ENCODE measurements around the gene MYADML2. TPM values are rescaled to one million over a fixed set of nuclear protein-coding genes. Genes with fewer than 3 reads are reported as not detected.
A peak's percentile ranks its signal among the peaks of the same experiment; 100 is the strongest.

Gene MYADML2
- total RNA-seq, 1 experiment from 2014 or later: 0.46 TPM

- TF ChIP-seq CREM (CRISPR knock-in tag; IDR thresholded peaks at IDR 0.05) (no peak), ZNF121 (CRISPR knock-in tag; IDR thresholded peaks at IDR 0.05) (no peak), GRHL2 (CRISPR knock-in tag; IDR thresholded peaks at IDR 0.05; ENCODE audit: insufficient replicate concordance, severe bottlenecking) (no peak), STAT6 (CRISPR knock-in tag; conservative IDR thresholded peaks at IDR 0.05; ENCODE audit: low read depth) (no peak), KAT7 (CRISPR knock-in tag; IDR thresholded peaks at IDR 0.05; ENCODE audit: borderline replicate concordance) (no peak), EMX1 (CRISPR knock-in tag; IDR thresholded peaks at IDR 0.05) (no peak), SMAD4 (CRISPR knock-in tag; IDR thresholded peaks at IDR 0.05) (no peak), MLX (CRISPR knock-in tag; IDR thresholded peaks at IDR 0.05) (no peak)
Observed at GRCh38 chr17:81967244-81967532, 20.2 kb upstream of the MYADML2 start (continued).

GRCh38 chr17:81966343-81967243, 19.6 kb upstream of the MYADML2 start:
- ChIA-PET CTCF (interaction anchor here (0.8 to 2.5 kb wide), 11 partner anchors 14 to 97 kb away, joined by 3 to 13 read pairs (median 5); partner anchors contain the start of genes DCXR and MAFG), POLR2A (no interaction called here)
- no peaks in the 10 kb centered on the region for H3K9me3 Mint-ChIP-seq
- no peak overlapping the region for H3K27ac Mint-ChIP-seq
- H3K4me1 Mint-ChIP-seq: peaks cover 16% of the 10 kb centered on the region
- H3K36me3 Mint-ChIP-seq: no peaks in the 10 kb centered on the region
- TF ChIP-seq HMGXB4 (CRISPR knock-in tag; IDR thresholded peaks at IDR 0.05) (0 out of 2 replicates have a peak, but pooled peaks have one; percentile 28), FOXP1 (CRISPR knock-in tag; IDR thresholded peaks at IDR 0.05; ENCODE audit: borderline replicate concordance) (0 out of 2 replicates have a peak, but pooled peaks have one; percentile 5), ZNF423 (CRISPR knock-in tag; IDR thresholded peaks at IDR 0.05) (peak; percentile 43), ZNF281 (CRISPR knock-in tag; IDR thresholded peaks at IDR 0.05) (0 out of 2 replicates have a peak, but pooled peaks have one; percentile 62), ELF4 (CRISPR knock-in tag; IDR thresholded peaks at IDR 0.05; ENCODE audit: low read depth) (0 out of 2 replicates have a peak, but pooled peaks have one; percentile 32), JUN (CRISPR knock-in tag; IDR thresholded peaks at IDR 0.05) (no peak), GABPB1 (CRISPR knock-in tag; IDR thresholded peaks at IDR 0.05) (peak; percentile 78), E2F1 (CRISPR knock-in tag; IDR thresholded peaks at IDR 0.05) (no peak)
- H3K4me3 Mint-ChIP-seq: no peak overlapping the region
- DNase-seq (ENCODE audit: low spot score) (peak; percentile 69), ATAC-seq (peak; percentile 58)
- H3K27me3 Mint-ChIP-seq (ENCODE audit: low read depth): peaks cover 71% of the 10 kb centered on the region
